Type B pancreatic cell (in vitro differentiated cells): Measurements from ENCODE around the gene SLC25A25. TPM values are rescaled to one million over a fixed set of nuclear protein-coding genes. Genes with fewer than 3 reads are reported as not detected.

Source experiments
- DNase-seq: peaks from one replicate; pipeline ENCODE4 v3.0.0; 2021; ENCODE audit warnings: mixed read lengths; ENCODE audit not compliant: unreplicated experiment; ENCODE audit errors: extremely low spot score
- H3K27ac Mint-ChIP-seq: 2 replicates; pipeline ENCODE4 v1.8.0; 2021; ENCODE audit warnings: mild to moderate bottlenecking, mixed read lengths
- H3K27me3 Mint-ChIP-seq: 2 replicates; pipeline ENCODE4 v1.8.0; 2021; ENCODE audit warnings: mixed read lengths
- H3K36me3 Mint-ChIP-seq: 2 replicates; pipeline ENCODE4 v1.8.0; 2021; ENCODE audit warnings: mixed read lengths
- H3K4me1 Mint-ChIP-seq: one replicate; pipeline ENCODE4 v1.8.0; 2021; ENCODE audit warnings: mixed read lengths; ENCODE audit not compliant: unreplicated experiment
- H3K4me3 Mint-ChIP-seq: 2 replicates; pipeline ENCODE4 v1.8.0; 2021; ENCODE audit warnings: mild to moderate bottlenecking, mixed read lengths
- H3K9me3 Mint-ChIP-seq: 2 replicates; pipeline ENCODE4 v1.8.0; 2021; ENCODE audit warnings: mixed read lengths
- total RNA-seq: library from RNA; stranded (reverse); gene quantifications from 2 replicates; pipeline ENCODE4 v1.2.1, GENCODE V29; 2021; ENCODE audit warnings: low replicate concordance
- TF ChIP-seq, protein P1 (sequence below): fragments of 200-600 bp; sonication (generic); conservative IDR thresholded peaks from 2 replicates; pipeline ENCODE4 v1.5.0; 2021; ENCODE audit warnings: antibody characterized with exemption, mild to moderate bottlenecking

The SLC25A25 gene
- total RNA-seq, 1 donor from 2014 or later: 19.1 TPM

GRCh38 chr9:128054087-128054486, 13.9 kb upstream of the SLC25A25 start:
- TF ChIP-seq, protein P1, sequence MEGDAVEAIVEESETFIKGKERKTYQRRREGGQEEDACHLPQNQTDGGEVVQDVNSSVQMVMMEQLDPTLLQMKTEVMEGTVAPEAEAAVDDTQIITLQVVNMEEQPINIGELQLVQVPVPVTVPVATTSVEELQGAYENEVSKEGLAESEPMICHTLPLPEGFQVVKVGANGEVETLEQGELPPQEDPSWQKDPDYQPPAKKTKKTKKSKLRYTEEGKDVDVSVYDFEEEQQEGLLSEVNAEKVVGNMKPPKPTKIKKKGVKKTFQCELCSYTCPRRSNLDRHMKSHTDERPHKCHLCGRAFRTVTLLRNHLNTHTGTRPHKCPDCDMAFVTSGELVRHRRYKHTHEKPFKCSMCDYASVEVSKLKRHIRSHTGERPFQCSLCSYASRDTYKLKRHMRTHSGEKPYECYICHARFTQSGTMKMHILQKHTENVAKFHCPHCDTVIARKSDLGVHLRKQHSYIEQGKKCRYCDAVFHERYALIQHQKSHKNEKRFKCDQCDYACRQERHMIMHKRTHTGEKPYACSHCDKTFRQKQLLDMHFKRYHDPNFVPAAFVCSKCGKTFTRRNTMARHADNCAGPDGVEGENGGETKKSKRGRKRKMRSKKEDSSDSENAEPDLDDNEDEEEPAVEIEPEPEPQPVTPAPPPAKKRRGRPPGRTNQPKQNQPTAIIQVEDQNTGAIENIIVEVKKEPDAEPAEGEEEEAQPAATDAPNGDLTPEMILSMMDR: no peak
- no peaks in the 10 kb centered on the region for H3K36me3 Mint-ChIP-seq
- H3K4me3 Mint-ChIP-seq: no peak overlapping the region
- no peaks in the 10 kb centered on the region for H3K27me3 Mint-ChIP-seq
- DNase-seq: no peak
- no peaks in the 10 kb centered on the region for H3K9me3 Mint-ChIP-seq
- no peak overlapping the region for H3K27ac Mint-ChIP-seq
- peaks cover 34% of the 10 kb centered on the region for H3K4me1 Mint-ChIP-seq

DNA sequence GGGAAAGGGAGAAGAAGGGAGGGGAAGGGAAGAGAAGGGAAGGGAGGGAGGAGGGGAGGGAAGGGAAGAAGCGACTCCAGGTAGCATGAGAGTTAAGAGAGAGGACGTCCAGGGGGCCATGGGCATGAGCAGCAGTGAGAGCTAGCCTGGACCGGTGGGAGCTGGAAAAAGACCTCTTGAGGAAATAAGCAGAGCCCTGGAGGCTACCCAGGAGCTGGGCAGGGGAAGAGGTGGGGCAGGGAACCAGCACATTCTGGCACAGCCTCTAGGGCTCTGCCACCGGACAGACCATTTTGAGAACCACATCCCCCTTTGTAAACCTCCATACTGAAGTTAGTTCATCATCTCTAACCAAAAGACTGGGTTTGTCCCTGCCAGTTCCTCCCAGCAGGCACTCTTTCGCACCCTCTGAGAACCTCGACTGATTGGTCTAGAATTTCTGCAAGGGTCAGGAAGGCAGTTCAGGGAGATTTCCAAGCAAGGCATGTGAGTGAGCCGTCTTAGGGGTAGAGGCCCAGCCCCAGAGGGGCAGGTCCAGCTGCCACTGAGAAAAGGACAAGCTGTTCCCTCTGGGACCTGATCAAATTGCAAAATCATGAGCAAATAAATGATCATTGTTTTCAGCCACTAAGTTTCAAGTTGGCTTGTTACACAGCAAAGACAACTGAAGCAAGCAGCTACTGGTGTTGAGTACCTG, 12.5 kb upstream of the SLC25A25 start:
- Mint-ChIP-seq H3K4me3 (no peak overlapping the region), H3K36me3 (no peaks in the 10 kb centered on the region)
- DNase-seq: no peak

DNA sequence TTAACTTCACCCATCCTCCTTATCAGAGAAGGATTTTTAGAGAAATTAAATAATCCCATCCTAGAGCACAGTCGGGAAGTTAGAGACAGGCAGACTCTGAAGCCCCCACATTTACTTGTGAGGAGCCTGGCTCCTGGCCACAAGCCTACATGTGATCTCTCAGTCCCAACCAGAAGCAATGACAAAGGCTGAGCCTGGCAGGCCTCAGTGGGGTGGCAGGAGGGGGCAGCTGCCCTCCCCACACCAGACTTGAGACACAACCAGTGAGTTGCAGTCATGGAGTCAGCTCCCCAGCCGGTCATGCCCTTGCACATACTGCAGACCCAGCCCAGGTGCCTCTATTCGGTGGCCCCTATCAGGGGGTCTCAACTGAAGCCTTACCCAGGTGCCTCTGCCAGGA, 11.9 kb upstream of the SLC25A25 start:
- Mint-ChIP-seq H3K9me3 (no peaks in the 10 kb centered on the region), H3K27me3 (no peaks in the 10 kb centered on the region), H3K27ac (no peak overlapping the region), H3K36me3 (no peaks in the 10 kb centered on the region), H3K4me1 (peaks cover 26% of the 10 kb centered on the region), H3K4me3 (no peak overlapping the region)
- TF ChIP-seq, protein P1: no peak
- no peak for DNase-seq

More for the DNA sequence above, 12.5 kb upstream of the SLC25A25 start:
- TF ChIP-seq, protein P1: no peak
- Mint-ChIP-seq H3K27ac (no peak overlapping the region), H3K27me3 (no peaks in the 10 kb centered on the region), H3K4me1 (peaks cover 26% of the 10 kb centered on the region), H3K9me3 (no peaks in the 10 kb centered on the region)

- no peak for DNase-seq
- H3K9me3 Mint-ChIP-seq: no peaks in the 10 kb centered on the region
- no peak overlapping the region for H3K27ac Mint-ChIP-seq
- H3K4me1 Mint-ChIP-seq: peaks cover 26% of the 10 kb centered on the region
- TF ChIP-seq, protein P1: no peak
- no peaks in the 10 kb centered on the region for H3K27me3 Mint-ChIP-seq
- no peaks in the 10 kb centered on the region for H3K36me3 Mint-ChIP-seq
- H3K4me3 Mint-ChIP-seq: no peak overlapping the region
Measured at GRCh38 chr9:128056887-128057723, 10.9 kb upstream of the SLC25A25 start.

DNA sequence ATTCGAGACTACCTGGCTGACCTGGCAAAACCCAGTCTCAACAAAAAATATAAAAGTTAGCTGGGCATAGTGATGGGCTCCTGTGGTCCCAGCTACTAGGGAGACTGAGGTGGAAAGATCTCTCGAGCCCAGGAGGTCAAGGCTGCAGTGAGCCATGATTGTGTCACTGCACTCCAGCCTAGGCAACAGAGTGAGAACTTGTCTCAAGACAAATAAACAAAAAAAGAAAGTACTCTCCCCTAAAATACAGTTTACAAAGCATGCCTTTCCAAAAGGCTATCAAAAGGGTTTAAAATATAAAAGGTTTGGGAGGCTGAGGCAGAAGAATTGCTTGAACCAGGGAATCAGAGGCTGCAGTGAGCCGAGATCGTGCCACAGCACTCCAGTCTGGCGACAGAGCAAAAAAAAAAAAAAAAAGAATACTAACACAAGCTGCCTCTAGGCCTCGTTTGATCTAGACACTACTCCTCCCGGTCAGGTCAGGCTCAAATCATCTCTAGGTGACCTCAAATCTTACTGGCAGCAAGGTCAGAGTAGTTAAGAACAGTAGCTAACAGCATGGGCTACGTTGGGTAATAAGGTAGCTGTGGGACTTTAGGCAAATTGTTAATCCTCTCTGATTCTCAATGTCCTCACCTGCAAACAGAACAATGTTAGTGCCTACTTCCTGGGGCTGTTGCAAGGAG, 10.2 kb upstream of the SLC25A25 start:
- Mint-ChIP-seq H3K27me3 (no peaks in the 10 kb centered on the region), H3K4me1 (peaks cover 26% of the 10 kb centered on the region), H3K9me3 (no peaks in the 10 kb centered on the region), H3K27ac (peak overlapping the region; percentile 29), H3K36me3 (no peaks in the 10 kb centered on the region), H3K4me3 (no peak overlapping the region)
- TF ChIP-seq, protein P1: no peak
- DNase-seq: no peak
